HFF-Myc (cell line): Measurements from ENCODE around the gene CUL3.

Experiments used
- DNase-seq: peaks from one replicate; pipeline ENCODE4 v3.0.0-alpha.2; 2011; ENCODE audit warnings: low read depth; ENCODE audit errors: extremely low read depth
- H3K4me3 ChIP-seq: replicated peaks from 2 replicates; pipeline ENCODE4 v1.5.1; 2011; ENCODE audit warnings: low read depth, mild to moderate bottlenecking, control low read depth, low read length
- CTCF ChIP-seq: IDR thresholded peaks from 2 replicates; pipeline ENCODE4 v1.5.1; 2012; ENCODE audit warnings: mild to moderate bottlenecking, low read depth, low read length, control low read depth; ENCODE audit errors: missing control alignments

Gene CUL3

GRCh38 chr2:224560549-224560948 lies 24.6 kb downstream of the CUL3 start:
- DNase-seq, result no peak
- H3K4me3 ChIP-seq, result no peak overlapping the region
- TF ChIP-seq CTCF, result no peak

- DNase-seq, result no peak
- H3K4me3 ChIP-seq, result no peak overlapping the region
- no peak for TF ChIP-seq CTCF
These were observed 27.6 kb downstream of the CUL3 start for GRCh38 chr2:224557610-224558009.

DNA sequence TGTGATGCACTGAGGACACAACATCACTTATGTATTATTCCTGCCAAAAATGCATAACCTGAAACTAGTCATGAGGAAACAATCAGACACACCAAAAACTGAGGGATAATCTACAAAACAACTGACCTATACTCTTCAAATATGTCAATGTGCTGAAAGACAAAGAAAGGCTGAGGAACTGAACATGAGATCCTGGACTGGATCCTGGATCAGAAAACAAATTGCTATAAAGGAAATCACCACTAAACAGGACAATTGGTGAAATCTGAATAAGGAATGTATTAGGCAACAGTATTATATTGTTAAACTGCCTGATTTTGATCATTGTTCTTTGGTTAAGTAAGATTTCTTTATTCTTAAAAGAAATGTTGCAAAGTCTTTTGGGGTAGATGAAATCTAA lies 28.8 kb downstream of the CUL3 start:
- H3K4me3 ChIP-seq, result no peak overlapping the region
- TF ChIP-seq CTCF, result no peak
- no peak for DNase-seq

GRCh38 chr2:224555823-224556366 lies 29.3 kb downstream of the CUL3 start:
- H3K4me3 ChIP-seq, result no peak overlapping the region
- TF ChIP-seq CTCF, result no peak
- no peak for DNase-seq

DNA sequence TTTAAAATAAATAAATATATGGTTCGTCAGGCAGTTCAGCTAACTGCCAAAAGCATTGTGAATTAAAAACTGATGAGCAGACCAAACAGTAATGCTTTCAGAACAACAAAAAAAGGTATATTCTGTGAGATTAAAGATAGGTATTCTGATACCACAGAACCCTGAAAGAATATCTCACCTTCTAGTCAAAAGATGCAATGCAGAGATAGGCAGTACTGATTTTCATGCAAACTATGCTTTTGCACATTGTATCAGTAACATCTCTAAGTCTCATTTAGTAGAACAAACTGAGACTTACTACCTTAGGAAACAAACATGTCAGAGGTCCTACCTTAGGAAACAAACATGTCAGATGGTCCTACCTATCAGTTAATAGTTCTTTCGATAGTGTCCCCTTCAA lies 32.4 kb downstream of the CUL3 start:
- no peak for DNase-seq
- no peak for TF ChIP-seq CTCF
- no peak overlapping the region for H3K4me3 ChIP-seq

DNA sequence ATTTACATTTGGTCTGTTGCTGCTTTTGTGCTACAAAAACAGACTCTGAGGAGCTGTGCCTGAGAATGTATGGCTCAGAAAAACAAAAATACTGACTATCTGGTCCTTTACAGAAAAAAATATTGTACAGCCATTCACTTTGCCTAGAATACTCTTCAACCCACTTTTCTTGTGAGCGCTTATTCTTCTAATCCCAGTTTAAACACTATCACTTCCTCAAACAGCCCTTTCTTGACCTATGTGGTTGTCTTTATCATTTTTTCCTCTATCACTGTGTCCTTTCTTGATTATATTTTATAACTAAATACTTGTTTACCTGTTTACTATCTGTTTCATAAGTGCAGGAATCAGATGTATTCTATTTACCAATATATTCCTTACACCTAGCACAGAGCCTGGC lies 33.5 kb downstream of the CUL3 start:
- DNase-seq, result no peak
- no peak overlapping the region for H3K4me3 ChIP-seq
- TF ChIP-seq CTCF, result no peak

GRCh38 chr2:224546926-224547325 lies 38.2 kb downstream of the CUL3 start:
- H3K4me3 ChIP-seq, result no peak overlapping the region
- no peak for TF ChIP-seq CTCF
- no peak for DNase-seq
